Suprapubic skin (tissue), 4 donors: Measurements from ENCODE around the gene NPIPB6.
"Not testable (repeated sequence)": the region's sequence is repeated elsewhere in the genome, so short reads cannot be mapped to it uniquely, and the experiment has no call there.

Experiments used
- CTCF ChIP-seq, 2 donors: fragments of 200-600 bp in 1 of 2; fragments of 450-650 bp in 1 of 2; sonication (generic) in 1 of 2; IDR thresholded peaks; one replicate each; pipeline ENCODE4 v1.5.1; 2016 to 2019; ENCODE audit warnings: antibody characterized with exemption in 2 of 2, mild to moderate bottlenecking in 1 of 2, moderate library complexity in 1 of 2
- EP300 ChIP-seq: sonication (generic); formaldehyde crosslinking; IDR thresholded peaks from one replicate; pipeline ENCODE4 v1.6.1; 2017; ENCODE audit warnings: antibody characterized with exemption
- POLR2A ChIP-seq, 2 donors: fragments of 450-650 bp; IDR thresholded peaks; one replicate each; pipeline ENCODE4 v1.6.1; 2017; ENCODE audit warnings: antibody characterized with exemption in 2 of 2, mild to moderate bottlenecking in 2 of 2, moderate library complexity in 2 of 2
- POLR2AphosphoS5 ChIP-seq, 3 donors: sonication (generic); formaldehyde crosslinking; IDR thresholded peaks; one replicate each; pipeline ENCODE4 v1.6.1; 2017; ENCODE audit warnings: antibody characterized with exemption in 3 of 3

- not testable (repeated sequence) for TF ChIP-seq POLR2A (IDR thresholded peaks at IDR 0.05); CTCF (IDR thresholded peaks at IDR 0.05); EP300; POLR2AphosphoS5 (IDR thresholded peaks at IDR 0.05)
Observed at GRCh38 chr16:28330981-28331380, 32.3 kb downstream of the NPIPB6 start.
